Caco-2 (cell line): Measurements from ENCODE around the gene SEC62. TPM values are rescaled to one million over a fixed set of nuclear protein-coding genes. Genes with fewer than 3 reads are reported as not detected.

ENCODE experiments used
- BruUV-seq: library from RNA; stranded (reverse); fragments of 400-500 nt; replicated peaks from 2 replicates; lab custom pipeline; 2021; lab: Mats Ljungman, UMichigan
- CTCF ChIA-PET: fragments of 300-600 bp; sonication (Branson Sonifier 250); formaldehyde crosslinking; loops from one replicate; lab custom pipeline; 2022; ENCODE audit warnings: antibody characterized with exemption; lab: Charles Lee
- POLR2A ChIA-PET: fragments of 300-600 bp; sonication (Branson Sonifier 250); formaldehyde crosslinking; loops from one replicate; lab custom pipeline; 2022; ENCODE audit warnings: antibody characterized with exemption; lab: Charles Lee
- DNase-seq, 2 experiments: peaks; one replicate each; pipeline versions ENCODE4 v3.0.0 to v3.0.0-alpha.2; 2020 to 2022
- H3K27me3 ChIP-seq: replicated peaks from 2 replicates; pipeline ENCODE4 v1.6.0; 2011; ENCODE audit warnings: low read length; ENCODE audit not compliant: control insufficient read depth, insufficient read depth
- H3K36me3 ChIP-seq: 2 replicates; pipeline ENCODE4 v1.5.1; 2011; ENCODE audit warnings: low read length; ENCODE audit not compliant: control insufficient read depth, insufficient read depth
- H3K4me1 ChIP-seq: fragments of 250-450 bp; sonication (Bioruptor Pico); 2 replicates; pipeline ENCODE4 v1.5.1; 2020; ENCODE audit warnings: mild to moderate bottlenecking
- H3K4me3 ChIP-seq: 2 replicates; pipeline ENCODE4 v1.5.1; 2011; ENCODE audit warnings: low read depth, mild to moderate bottlenecking, control low read depth, low read length
- H3K9me3 ChIP-seq: fragments of 250-450 bp; sonication (Bioruptor Pico); 2 replicates; pipeline ENCODE4 v1.5.1; 2020; ENCODE audit warnings: mild to moderate bottlenecking, moderate library complexity
- H3K27ac Mint-ChIP-seq: one replicate; pipeline ENCODE4 v1.8.0; 2022; ENCODE audit warnings: mixed read lengths; ENCODE audit not compliant: unreplicated experiment
- H3K27me3 Mint-ChIP-seq: one replicate; pipeline ENCODE4 v1.8.0; 2022; ENCODE audit warnings: mixed read lengths; ENCODE audit not compliant: insufficient read depth, unreplicated experiment
- H3K36me3 Mint-ChIP-seq: one replicate; pipeline ENCODE4 v1.8.0; 2022; ENCODE audit warnings: mild to moderate bottlenecking, mixed read lengths; ENCODE audit not compliant: insufficient read depth, unreplicated experiment
- H3K4me1 Mint-ChIP-seq: one replicate; pipeline ENCODE4 v1.8.0; 2022; ENCODE audit warnings: low read depth, mixed read lengths; ENCODE audit not compliant: unreplicated experiment
- H3K4me3 Mint-ChIP-seq: one replicate; pipeline ENCODE4 v1.8.0; 2022; ENCODE audit warnings: mild to moderate bottlenecking, moderate library complexity, mixed read lengths; ENCODE audit not compliant: unreplicated experiment
- H3K9me3 Mint-ChIP-seq: one replicate; pipeline ENCODE4 v1.8.0; 2022; ENCODE audit warnings: mixed read lengths; ENCODE audit not compliant: unreplicated experiment
- intact Hi-C: fragments of 100-400 bp; cut with micrococcal nuclease; formaldehyde crosslinking; loops from one replicate; pipeline ENCODE4 v1.10.0; 2022; ENCODE audit not compliant: unreplicated experiment
- total RNA-seq: library from RNA; stranded (reverse); gene quantifications from 2 replicates; pipeline ENCODE4 v1.2.3, GENCODE V29; 2022
- TF ChIP-seq, protein P1 (sequence below), 2 experiments: fragments of 200-600 bp in 1 of 2; IDR thresholded peaks; 1 replicate in 1 of 2; 2 replicates in 1 of 2; pipeline versions ENCODE4 v1.5.1 to v1.8.0; 2011 to 2022; ENCODE audit warnings: antibody characterized with exemption in 1 of 2, control low read depth in 1 of 2, inconsistent platforms in 1 of 2, low read depth in 1 of 2, low read length in 1 of 2, mild to moderate bottlenecking in 1 of 2, moderate library complexity in 1 of 2; ENCODE audit not compliant: insufficient read depth in 1 of 2, severe bottlenecking in 1 of 2, unreplicated experiment in 1 of 2

The SEC62 gene
- total RNA-seq, 1 experiment from 2014 or later = 74.7 TPM

DNA sequence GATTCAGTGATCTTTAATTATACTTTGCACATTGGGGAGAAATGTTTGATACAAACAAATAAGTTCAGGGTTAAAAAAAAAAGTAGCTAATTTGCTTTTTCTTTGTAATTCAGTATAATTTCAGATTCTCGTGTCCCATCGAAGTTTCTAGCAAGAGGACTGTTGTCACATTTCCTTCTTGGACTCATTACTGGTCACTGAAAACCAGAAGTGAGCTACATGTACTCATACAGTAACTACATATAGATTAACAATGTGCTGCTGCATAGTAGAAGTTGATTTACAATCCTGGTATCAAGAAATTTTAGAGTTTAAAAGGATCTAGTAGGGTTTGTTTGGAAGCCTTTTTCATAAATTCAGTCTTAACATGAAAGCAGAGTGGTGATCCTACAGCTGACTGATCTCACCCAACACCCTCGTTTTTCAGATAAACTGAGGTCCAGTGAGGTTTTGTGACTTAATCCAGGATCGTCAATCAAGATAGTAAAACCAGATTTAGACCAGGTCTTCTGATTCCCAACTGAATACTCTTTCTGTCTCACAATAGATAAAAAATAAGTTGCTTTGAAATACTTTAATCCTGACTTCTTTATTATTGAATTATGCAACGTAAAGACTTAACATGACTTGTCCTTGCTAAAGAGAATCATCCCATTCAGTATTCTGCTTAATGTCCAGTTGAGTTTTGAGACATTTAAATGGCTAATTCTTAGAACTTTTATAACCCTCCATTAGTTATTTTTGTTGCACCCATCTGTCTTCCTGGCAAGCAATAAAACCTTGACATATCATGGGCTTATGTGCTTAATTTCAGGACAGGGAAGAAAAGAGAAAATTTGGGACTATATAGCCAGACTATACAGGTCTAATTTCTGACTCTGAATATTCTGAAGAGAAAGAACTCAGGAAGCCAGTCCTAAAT lies 2.8 kb downstream of the SEC62 start:
- no peaks in the 10 kb centered on the region for H3K9me3 Mint-ChIP-seq
- H3K27ac Mint-ChIP-seq = no peak overlapping the region
- H3K27me3 ChIP-seq = no peaks in the 10 kb centered on the region
- intact Hi-C loops = no loop called here
- CTCF ChIA-PET = no interaction called here
- TF ChIP-seq, protein P1, sequence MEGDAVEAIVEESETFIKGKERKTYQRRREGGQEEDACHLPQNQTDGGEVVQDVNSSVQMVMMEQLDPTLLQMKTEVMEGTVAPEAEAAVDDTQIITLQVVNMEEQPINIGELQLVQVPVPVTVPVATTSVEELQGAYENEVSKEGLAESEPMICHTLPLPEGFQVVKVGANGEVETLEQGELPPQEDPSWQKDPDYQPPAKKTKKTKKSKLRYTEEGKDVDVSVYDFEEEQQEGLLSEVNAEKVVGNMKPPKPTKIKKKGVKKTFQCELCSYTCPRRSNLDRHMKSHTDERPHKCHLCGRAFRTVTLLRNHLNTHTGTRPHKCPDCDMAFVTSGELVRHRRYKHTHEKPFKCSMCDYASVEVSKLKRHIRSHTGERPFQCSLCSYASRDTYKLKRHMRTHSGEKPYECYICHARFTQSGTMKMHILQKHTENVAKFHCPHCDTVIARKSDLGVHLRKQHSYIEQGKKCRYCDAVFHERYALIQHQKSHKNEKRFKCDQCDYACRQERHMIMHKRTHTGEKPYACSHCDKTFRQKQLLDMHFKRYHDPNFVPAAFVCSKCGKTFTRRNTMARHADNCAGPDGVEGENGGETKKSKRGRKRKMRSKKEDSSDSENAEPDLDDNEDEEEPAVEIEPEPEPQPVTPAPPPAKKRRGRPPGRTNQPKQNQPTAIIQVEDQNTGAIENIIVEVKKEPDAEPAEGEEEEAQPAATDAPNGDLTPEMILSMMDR (IDR thresholded peaks at IDR 0.05; ENCODE audit: insufficient read depth in 1 of 2, low read depth in 1 of 2, low read length in 1 of 2, severe bottlenecking in 1 of 2, unreplicated experiment in 1 of 2) = no peak
- peaks cover 10% of the 10 kb centered on the region for H3K36me3 Mint-ChIP-seq
- H3K9me3 ChIP-seq = no peaks in the 10 kb centered on the region
- no TSS peak for BruUV-seq
- H3K27me3 Mint-ChIP-seq = peaks cover under 1% of the 10 kb centered on the region
- no peaks in the 10 kb centered on the region; the same call in 1 of the 2 replicates for H3K36me3 ChIP-seq
- H3K4me3 ChIP-seq = no peak overlapping the region
- peaks cover 7% of the 10 kb centered on the region for H3K4me1 Mint-ChIP-seq
- no peak overlapping the region for H3K4me3 Mint-ChIP-seq
- DNase-seq = no peak
- peaks cover 7% of the 10 kb centered on the region for H3K4me1 ChIP-seq
- POLR2A ChIA-PET = no interaction called here

DNA sequence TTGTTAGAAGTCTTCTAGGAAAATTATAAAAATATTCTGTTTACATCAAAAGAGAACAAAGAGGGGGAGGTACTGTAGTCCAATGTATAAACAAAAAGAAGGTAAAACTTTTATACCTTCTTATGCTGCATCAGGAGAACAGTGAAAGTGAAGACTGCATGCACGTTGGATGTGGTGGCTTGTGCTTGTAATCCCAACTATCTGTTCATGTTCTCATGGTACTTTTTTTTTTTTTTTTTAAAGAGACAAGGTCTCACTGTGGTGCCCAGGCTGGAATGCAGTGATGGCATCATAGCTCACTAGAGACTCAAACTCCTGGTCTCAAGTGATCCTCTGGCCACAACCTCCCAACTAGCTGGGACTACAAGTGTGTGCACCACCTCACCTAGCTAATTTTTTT lies 4.2 kb downstream of the SEC62 start:
- intact Hi-C loops = no loop called here
- no peak overlapping the region for H3K4me3 ChIP-seq
- POLR2A ChIA-PET = no interaction called here
- no peaks in the 10 kb centered on the region for H3K27me3 ChIP-seq
- Mint-ChIP-seq H3K9me3 (no peaks in the 10 kb centered on the region), H3K4me1 (peaks cover 4% of the 10 kb centered on the region), H3K27me3 (no peaks in the 10 kb centered on the region), H3K27ac (no peak overlapping the region), H3K36me3 (peaks cover 11% of the 10 kb centered on the region), H3K4me3 (no peak overlapping the region)
- no peak for DNase-seq
- CTCF ChIA-PET = no interaction called here
- TF ChIP-seq, protein P1 (IDR thresholded peaks at IDR 0.05; ENCODE audit: insufficient read depth in 1 of 2, low read depth in 1 of 2, low read length in 1 of 2, severe bottlenecking in 1 of 2, unreplicated experiment in 1 of 2) = no peak
- no peaks in the 10 kb centered on the region; the same call in 1 of the 2 replicates for H3K36me3 ChIP-seq
- BruUV-seq = no TSS peak
- peaks cover 7% of the 10 kb centered on the region for H3K4me1 ChIP-seq
- no peaks in the 10 kb centered on the region for H3K9me3 ChIP-seq

DNA sequence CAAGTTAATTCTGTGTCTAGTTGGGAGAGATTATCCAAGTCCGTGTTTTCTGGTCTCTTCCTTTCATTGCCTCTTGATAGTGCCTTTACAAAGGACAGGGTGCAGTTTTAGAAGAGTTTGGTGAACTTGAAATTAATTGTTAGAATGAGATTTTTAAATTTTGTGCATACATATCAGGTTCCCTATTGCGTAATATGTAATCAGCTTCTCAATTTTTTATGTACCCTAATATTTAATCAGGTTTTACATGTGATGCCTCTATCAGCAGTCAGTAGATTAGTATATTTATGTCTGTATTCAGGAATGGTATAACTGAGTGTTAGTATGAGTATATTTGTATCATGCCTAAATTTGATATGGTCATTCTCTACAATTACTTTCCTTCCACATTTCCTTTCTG lies 4.9 kb downstream of the SEC62 start:
- no peaks in the 10 kb centered on the region for H3K9me3 ChIP-seq
- peaks cover 15% of the 10 kb centered on the region for H3K36me3 Mint-ChIP-seq
- H3K4me1 ChIP-seq = peaks cover 7% of the 10 kb centered on the region
- POLR2A ChIA-PET = no interaction called here
- H3K4me1 Mint-ChIP-seq = no peaks in the 10 kb centered on the region
- no peak overlapping the region for H3K27ac Mint-ChIP-seq
- H3K9me3 Mint-ChIP-seq = no peaks in the 10 kb centered on the region
- H3K27me3 ChIP-seq = no peaks in the 10 kb centered on the region
- no peak overlapping the region for H3K4me3 ChIP-seq
- CTCF ChIA-PET = no interaction called here
- TF ChIP-seq, protein P1 (IDR thresholded peaks at IDR 0.05; ENCODE audit: insufficient read depth in 1 of 2, low read depth in 1 of 2, low read length in 1 of 2, severe bottlenecking in 1 of 2, unreplicated experiment in 1 of 2) = no peak
- no peaks in the 10 kb centered on the region for H3K27me3 Mint-ChIP-seq
- DNase-seq = no peak
- BruUV-seq = no TSS peak
- intact Hi-C loops = no loop called here
- H3K36me3 ChIP-seq = no peaks in the 10 kb centered on the region; the same call in 1 of the 2 replicates
- H3K4me3 Mint-ChIP-seq = no peak overlapping the region
